Aorta (tissue), 5 donors: ENCODE measurements around the gene MYEF2. TPM values are rescaled to one million over a fixed set of nuclear protein-coding genes. Genes with fewer than 3 reads are reported as not detected.

ENCODE experiments used
- ATAC-seq: fragments of 200-7000 bp; cut with Tn5 transposase; one replicate; pipeline ENCODE4 v1.9.1; 2022; ENCODE audit warnings: moderate library complexity; ENCODE audit not compliant: low FRiP score
- DNase-seq, 2 donors: peaks; one replicate each; pipeline ENCODE4 v3.0.0-alpha.2; 2020
- H3K27ac ChIP-seq, 2 donors: one replicate each; pipeline ENCODE4 v1.5.1; 2013; ENCODE audit warnings: low read length in 2 of 2, mild to moderate bottlenecking in 2 of 2, moderate library complexity in 2 of 2, control low read depth in 1 of 2, inconsistent platforms in 1 of 2, low read depth in 1 of 2
- H3K27me3 ChIP-seq, 2 donors: one replicate each; pipeline ENCODE4 v1.6.1; 2013; ENCODE audit warnings: control low read depth in 1 of 2, low read length in 1 of 2, mild to moderate bottlenecking in 1 of 2, moderate library complexity in 1 of 2; ENCODE audit not compliant: insufficient read depth in 2 of 2, control insufficient read depth in 1 of 2
- H3K36me3 ChIP-seq, 2 donors: one replicate each; pipeline ENCODE4 v1.6.1; 2013; ENCODE audit warnings: control low read depth in 1 of 2, low read length in 1 of 2, mild to moderate bottlenecking in 1 of 2; ENCODE audit not compliant: insufficient read depth in 2 of 2, control insufficient read depth in 1 of 2
- H3K4me1 ChIP-seq, 2 donors: one replicate each; pipeline ENCODE4 v1.6.1; 2013; ENCODE audit warnings: low read length in 2 of 2, control low read depth in 1 of 2, mild to moderate bottlenecking in 1 of 2, moderate library complexity in 1 of 2; ENCODE audit not compliant: insufficient read depth in 2 of 2, control insufficient read depth in 1 of 2
- H3K4me3 ChIP-seq, 2 donors: one replicate each; pipeline ENCODE4 v1.5.1; 2013; ENCODE audit warnings: low read length in 2 of 2, control low read depth in 1 of 2, mild to moderate bottlenecking in 1 of 2
- H3K9me3 ChIP-seq: one replicate; pipeline ENCODE4 v1.6.1; 2013; ENCODE audit warnings: mild to moderate bottlenecking, low read length; ENCODE audit not compliant: control insufficient read depth
- WGBS, 2 donors: extraction: QIAGEN DNeasy Blood & Tissue Kit; methylation state at CpG; one replicate each; pipeline ENCODE4 v1.1.7; 2013; 5-methylcytosine and 5-hydroxymethylcytosine counted together
- intact Hi-C, 2 donors: fragments of 100-400 bp; cut with DNase I; formaldehyde crosslinking; loops; one replicate each; pipeline versions ENCODE4 v1.14.2 to v1.15.0; 2022
- polyA plus RNA-seq, 2 donors: library from polyadenylated mRNA; stranded (reverse); fragments of 200-250 nt; gene quantifications; one replicate each; pipeline ENCODE4 v1.2.3, GENCODE V29; 2013
- total RNA-seq, 2 donors: library from RNA; stranded (reverse); fragmentation: NEBNext Ultra II Directional; extraction: Animal tissue kit (Norgen Biotek cat#: 25700); gene quantifications; one replicate each; pipeline ENCODE4 v1.2.1, GENCODE V29; 2021
- donor health status: healthy with polysubstance abuse.
- donor health status: Bipolar disorder and iron deficiency.
- donor health status: DM: no; HTN: no; CAD: no.
- donor health status: DM: no; HTN: no; CAD: no.
- donor health status: DM: yes; HTN: yes; CAD: no.

MYEF2 gene
- total and polyA plus RNA-seq, 4 donors = 16.7 to 105 (median 74.0) TPM

DNA sequence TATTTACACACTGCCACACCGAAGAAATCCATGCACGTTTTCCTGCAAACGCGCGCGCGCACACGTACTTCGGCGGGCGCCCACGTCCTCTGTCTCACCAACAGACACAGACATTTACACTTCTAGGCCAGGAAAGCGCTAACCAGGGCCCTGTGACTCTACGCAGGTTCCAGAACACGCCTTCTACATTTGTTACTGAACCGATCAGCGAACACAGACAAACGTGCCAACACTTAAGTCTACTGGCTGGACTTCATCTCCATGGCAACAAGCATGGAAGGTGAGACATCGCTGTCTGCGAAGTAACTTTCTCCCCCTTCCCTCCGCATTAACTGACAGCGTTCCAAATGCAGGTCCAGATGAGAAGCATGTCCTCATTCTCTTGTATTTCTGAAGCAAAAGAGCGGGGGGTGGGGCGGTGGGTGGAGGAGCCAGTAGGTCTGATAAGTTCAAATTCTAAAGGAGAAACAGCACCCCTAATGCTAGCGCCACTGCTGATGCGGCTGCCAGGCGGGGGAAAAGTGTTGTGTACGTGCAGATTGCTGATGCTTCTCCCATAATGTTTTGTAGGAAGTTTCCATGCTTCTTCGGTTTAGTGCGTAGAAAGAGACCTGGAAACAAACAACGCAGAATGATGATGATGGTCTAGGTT is 13.6 kb upstream of the MYEF2 start, which contains the start of gene CTXN2:
Gene CTXN2 (plus strand): TSS at position 92 of the 652 bp plus-strand sequence. CDS start 9,636 bp downstream, outside the sequence.
- no peak for DNase-seq
- H3K9me3 ChIP-seq = no peaks in the 10 kb centered on the region
- peak within 1 kb of the TSS in 1 of 2 donors; percentile 16 for H3K4me3 ChIP-seq
- no peaks in the 10 kb centered on the region for H3K27me3 ChIP-seq
- H3K27ac ChIP-seq = no peak within 1 kb of the TSS
- no peaks in the 10 kb centered on the region for H3K36me3 ChIP-seq
- intact Hi-C loops = no loop called here
- ATAC-seq = no peak
- H3K4me1 ChIP-seq = no peaks in the 10 kb centered on the region
- 7% methylated on average over 31 of the region's 31 CpGs for WGBS, 2 donors

DNA sequence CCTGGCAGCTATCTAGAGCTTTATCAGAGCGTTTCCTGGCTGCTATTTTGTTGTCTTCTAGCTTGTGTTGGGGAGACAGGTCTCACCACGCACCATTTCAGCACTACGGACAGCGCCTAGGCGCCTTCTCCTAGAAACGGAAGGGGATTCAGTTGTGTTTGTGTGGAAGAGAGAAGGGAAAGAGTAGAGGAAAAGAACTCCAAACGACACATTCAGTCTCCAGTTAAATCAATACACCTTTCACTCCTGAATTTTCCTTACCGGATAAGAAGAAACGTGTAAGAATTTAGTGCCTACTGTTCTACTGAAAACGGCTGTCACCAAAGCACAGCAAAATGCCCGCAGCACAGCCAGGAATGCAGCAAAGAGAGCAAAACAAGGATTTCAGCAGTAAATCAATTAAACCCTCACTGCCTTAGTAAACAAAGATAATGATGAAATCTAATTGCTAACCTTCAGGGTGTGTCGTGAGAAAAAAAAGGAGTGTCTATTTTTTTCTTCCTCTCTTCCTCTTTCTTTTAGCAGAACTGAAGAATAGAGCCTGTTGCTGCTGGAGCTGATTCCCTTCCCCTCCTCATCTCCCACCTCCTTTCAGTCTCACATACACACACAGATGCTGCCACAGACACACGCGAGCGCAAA is 13.0 kb upstream of the MYEF2 start:
- H3K27me3 ChIP-seq = no peaks in the 10 kb centered on the region
- intact Hi-C loops = no loop called here
- ATAC-seq = no peak
- peak overlapping the region in 1 of 2 donors; percentile 16 for H3K4me3 ChIP-seq
- DNase-seq = peak; percentile 80 to 94
- no peaks in the 10 kb centered on the region for H3K4me1 ChIP-seq
- no peak overlapping the region for H3K27ac ChIP-seq
- no peaks in the 10 kb centered on the region for H3K9me3 ChIP-seq
- no peaks in the 10 kb centered on the region for H3K36me3 ChIP-seq
- 2 to 3% methylated on average over 15 of the region's 15 CpGs for WGBS, 2 donors

DNA sequence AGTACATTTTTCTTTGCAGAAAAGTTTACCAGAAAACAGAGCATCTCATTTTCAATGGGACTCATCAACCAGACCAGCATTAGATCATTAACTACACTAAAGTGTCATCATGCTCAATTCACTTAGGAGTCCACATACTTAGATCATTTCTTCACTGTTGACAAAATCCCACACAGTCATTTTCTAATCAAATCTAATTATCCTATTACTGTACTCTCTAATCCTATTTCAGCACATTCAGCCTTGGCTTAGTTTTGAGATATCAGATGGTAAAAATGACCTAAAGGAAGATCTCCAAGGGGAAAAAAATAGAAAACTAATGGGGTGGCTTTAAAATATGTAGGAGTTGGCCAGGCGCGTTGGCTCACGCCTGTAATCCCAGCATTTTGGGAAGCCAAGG is 8.2 kb upstream of the MYEF2 start:
- ATAC-seq (no peak), DNase-seq (no peak)
- no peak overlapping the region for H3K4me3 ChIP-seq
- no peaks in the 10 kb centered on the region for H3K36me3 ChIP-seq
- H3K27ac ChIP-seq = no peak overlapping the region
- no peaks in the 10 kb centered on the region for H3K27me3 ChIP-seq
- H3K4me1 ChIP-seq = no peaks in the 10 kb centered on the region
- no peaks in the 10 kb centered on the region for H3K9me3 ChIP-seq
- intact Hi-C loops = no loop called here
- 90% methylated on average over 3 of the region's 3 CpGs for WGBS, 2 donors

DNA sequence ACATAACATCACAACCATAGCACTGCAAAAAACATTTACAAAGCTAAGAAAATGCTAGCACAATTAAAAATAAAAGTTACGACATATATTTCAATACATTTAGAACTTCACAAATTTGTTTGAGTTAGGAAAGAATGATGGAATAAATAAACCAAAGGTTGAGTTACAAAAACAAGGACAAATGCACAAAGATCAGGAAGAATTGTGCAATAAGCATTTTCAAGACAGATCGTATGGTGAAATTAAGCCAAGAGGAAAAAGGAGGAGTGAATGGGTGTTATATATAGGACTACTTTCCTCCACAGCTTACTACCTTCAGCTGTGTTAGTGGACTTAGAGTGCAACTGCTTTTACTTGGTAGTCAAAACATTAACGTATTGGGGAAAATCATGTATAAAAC is 7.4 kb upstream of the MYEF2 start:
- no peaks in the 10 kb centered on the region for H3K36me3 ChIP-seq
- intact Hi-C loops = no loop called here
- 74 to 80% methylated on average over 3 of the region's 3 CpGs for WGBS, 2 donors

DNA sequence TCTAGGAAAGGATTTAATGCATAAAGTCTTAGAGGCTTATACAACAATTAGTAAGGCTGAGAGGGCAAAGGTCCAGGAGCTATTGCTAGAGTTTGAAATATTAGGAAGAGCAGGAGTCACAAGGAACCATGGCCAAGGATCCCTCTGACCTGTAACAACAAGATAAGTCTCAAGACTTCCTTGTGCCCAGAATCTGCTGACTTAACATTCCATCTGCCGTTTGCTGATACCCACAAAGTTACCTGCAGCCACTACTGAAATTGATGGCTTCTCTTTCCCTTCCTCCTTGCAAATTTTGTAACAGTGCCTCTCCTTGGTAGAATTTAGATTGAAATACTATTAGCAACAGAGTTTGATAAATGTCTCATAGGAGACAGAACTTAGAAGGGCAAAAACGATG is 4.7 kb upstream of the MYEF2 start:
- no peaks in the 10 kb centered on the region for H3K9me3 ChIP-seq
- ATAC-seq (no peak), DNase-seq (no peak)
- intact Hi-C loops = no loop called here
- H3K27me3 ChIP-seq = no peaks in the 10 kb centered on the region
- H3K4me3 ChIP-seq = no peak overlapping the region
- H3K36me3 ChIP-seq = no peaks in the 10 kb centered on the region
- H3K27ac ChIP-seq = no peak overlapping the region
- WGBS, 2 donors = 70 to 75% methylated on average over 2 of the region's 2 CpGs
- no peaks in the 10 kb centered on the region for H3K4me1 ChIP-seq

More for the DNA sequence above, 7.4 kb upstream of the MYEF2 start:
- Histone ChIP-seq H3K27ac (no peak overlapping the region), H3K27me3 (no peaks in the 10 kb centered on the region), H3K4me1 (no peaks in the 10 kb centered on the region), H3K9me3 (no peaks in the 10 kb centered on the region), H3K4me3 (no peak overlapping the region)
- ATAC-seq (no peak), DNase-seq (no peak)

DNA sequence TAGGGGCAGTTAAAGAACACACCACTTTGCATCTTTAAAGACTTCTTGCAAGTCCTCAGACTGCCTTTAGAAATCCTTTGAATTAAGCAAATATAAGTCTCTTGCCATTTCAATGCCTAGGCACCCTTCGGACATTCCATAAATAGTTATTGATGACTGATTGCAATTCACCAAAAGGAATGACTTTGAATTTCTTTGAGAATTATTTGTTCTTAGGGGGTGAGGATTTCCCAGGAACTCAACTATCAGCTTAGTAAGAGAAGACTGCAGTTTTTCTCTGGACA is 495 bp upstream of the MYEF2 start:
- Histone ChIP-seq H3K4me3 (peak overlapping the region in 1 of 2 donors; percentile 88), H3K27ac (no peak overlapping the region), H3K4me1 (no peaks in the 10 kb centered on the region), H3K36me3 (no peaks in the 10 kb centered on the region), H3K27me3 (no peaks in the 10 kb centered on the region), H3K9me3 (no peaks in the 10 kb centered on the region)
- intact Hi-C loops = loop anchor here in 1 of 2 donors (5.0 to 10.0 kb wide), 2 partner anchors 44 to 156 kb away; partner anchors contain the start of gene DUT
- 80 to 81% methylated on average over 1 of the region's 1 CpG for WGBS, 2 donors
- DNase-seq = no peak
- ATAC-seq = no peak

DNA sequence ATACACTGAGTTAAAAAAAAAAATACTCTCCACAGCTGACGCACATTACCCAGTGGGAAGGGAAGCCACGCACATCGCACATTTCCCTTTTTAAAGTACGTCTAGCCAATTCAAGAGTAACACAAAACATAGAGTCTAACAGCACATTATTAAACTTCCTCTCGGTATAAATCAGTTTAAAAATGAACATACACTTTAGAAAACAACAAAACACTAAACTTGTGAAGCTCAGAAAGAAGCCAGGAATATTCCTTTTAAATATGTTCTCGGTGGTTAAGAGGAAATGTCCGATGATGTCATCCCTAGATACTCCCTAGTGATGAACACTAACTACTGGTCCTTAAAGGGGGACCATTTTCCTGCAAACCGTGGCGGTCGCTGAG is 721 bp downstream of the MYEF2 start:
- WGBS, 2 donors = 0 to 1% methylated on average over 10 of the region's 10 CpGs
- intact Hi-C loops = loop anchor here in 1 of 2 donors (5.0 to 10.0 kb wide), 2 partner anchors 45 to 157 kb away; partner anchors contain the start of gene DUT
- H3K4me3 ChIP-seq = peak overlapping the region; percentile 65 to 88
- no peaks in the 10 kb centered on the region for H3K9me3 ChIP-seq
- ATAC-seq (peak; percentile 89), DNase-seq (no peak)
- H3K27me3 ChIP-seq = no peaks in the 10 kb centered on the region
- no peaks in the 10 kb centered on the region for H3K4me1 ChIP-seq
- H3K27ac ChIP-seq = peak overlapping the region; percentile 84 to 88
- no peaks in the 10 kb centered on the region for H3K36me3 ChIP-seq

DNA sequence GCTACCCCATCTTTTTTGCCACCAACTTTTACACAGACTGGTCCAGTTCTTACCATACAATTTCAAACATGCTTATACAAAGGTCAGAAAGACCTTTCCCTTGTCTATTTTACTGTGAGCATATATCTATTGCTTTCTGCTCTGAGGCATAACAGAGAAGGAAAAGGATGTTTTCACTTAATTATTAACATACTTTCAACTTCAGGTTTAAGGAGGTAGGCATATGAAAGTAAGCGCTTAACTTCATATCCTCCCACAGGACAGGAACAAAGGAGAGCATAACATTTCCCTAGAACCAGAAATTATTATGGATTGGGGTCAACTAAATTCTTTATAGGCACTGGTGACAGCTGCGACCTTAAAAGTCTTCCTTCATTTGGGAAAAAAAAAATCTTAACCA is 1.1 kb downstream of the MYEF2 start:
- Histone ChIP-seq H3K4me3 (peak overlapping the region; percentile 65 to 88), H3K27me3 (no peaks in the 10 kb centered on the region), H3K27ac (peak overlapping the region; percentile 80 to 90), H3K9me3 (no peaks in the 10 kb centered on the region), H3K36me3 (no peaks in the 10 kb centered on the region), H3K4me1 (no peaks in the 10 kb centered on the region)
- ATAC-seq = no peak
- DNase-seq = no peak
- WGBS, 2 donors = 43 to 49% methylated on average over 2 of the region's 2 CpGs
- intact Hi-C loops = loop anchor here in 1 of 2 donors (5.0 to 10.0 kb wide), 2 partner anchors 45 to 158 kb away; partner anchors contain the start of gene DUT

DNA sequence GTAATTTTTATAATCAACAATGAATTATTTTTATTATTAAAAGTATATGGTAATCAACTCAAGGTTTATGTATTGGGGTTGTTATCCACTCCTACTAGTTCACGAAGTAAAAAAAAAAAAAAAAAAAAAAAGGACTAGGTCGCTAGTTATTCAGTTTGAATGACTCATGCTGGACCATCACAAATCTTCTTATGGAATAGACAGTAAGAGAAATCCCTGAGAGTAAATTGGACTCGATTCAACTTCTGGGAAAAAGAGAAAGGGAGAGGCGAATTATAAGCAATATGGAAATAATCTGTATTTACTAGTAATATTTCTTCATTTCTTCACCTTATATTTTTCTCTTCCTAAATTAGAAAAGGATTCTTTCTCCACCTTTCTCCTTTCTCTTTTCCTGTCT is 2.0 kb downstream of the MYEF2 start:
- 60 to 66% methylated on average over 4 of the region's 4 CpGs for WGBS, 2 donors
- H3K4me3 ChIP-seq = peak overlapping the region in 1 of 2 donors; percentile 88
- intact Hi-C loops = loop anchor here in 1 of 2 donors (5.0 to 10.0 kb wide), 2 partner anchors 46 to 159 kb away; partner anchors contain the start of gene DUT

More for the DNA sequence above, 2.0 kb downstream of the MYEF2 start:
- no peak for DNase-seq
- no peaks in the 10 kb centered on the region for H3K4me1 ChIP-seq
- H3K27me3 ChIP-seq = no peaks in the 10 kb centered on the region
- peak overlapping the region in 1 of 2 donors; percentile 80 for H3K27ac ChIP-seq
- H3K9me3 ChIP-seq = no peaks in the 10 kb centered on the region
- no peak for ATAC-seq
- no peaks in the 10 kb centered on the region for H3K36me3 ChIP-seq
